HG03095 (cell line): ENCODE data around the gene SERPINB6.
A peak's percentile ranks its signal among the peaks of the same experiment; 100 is the strongest.
"Not testable (repeated sequence)": the region's sequence is repeated elsewhere in the genome, so short reads cannot be mapped to it uniquely, and the experiment has no call there.

Source experiments
- ATAC-seq: cut with Tn5 transposase; IDR thresholded peaks from one replicate; pipeline ENCODE4 v1.9.1; 2021; ENCODE audit warnings: moderate library complexity; ENCODE audit not compliant: unreplicated experiment

The SERPINB6 gene

GRCh38 chr6:2959909-2960719 lies 11.3 kb downstream of the SERPINB6 start:
- ATAC-seq, result no peak

- ATAC-seq, result no peak
Observed at GRCh38 chr6:2958776-2959175, 12.6 kb downstream of the SERPINB6 start.

DNA sequence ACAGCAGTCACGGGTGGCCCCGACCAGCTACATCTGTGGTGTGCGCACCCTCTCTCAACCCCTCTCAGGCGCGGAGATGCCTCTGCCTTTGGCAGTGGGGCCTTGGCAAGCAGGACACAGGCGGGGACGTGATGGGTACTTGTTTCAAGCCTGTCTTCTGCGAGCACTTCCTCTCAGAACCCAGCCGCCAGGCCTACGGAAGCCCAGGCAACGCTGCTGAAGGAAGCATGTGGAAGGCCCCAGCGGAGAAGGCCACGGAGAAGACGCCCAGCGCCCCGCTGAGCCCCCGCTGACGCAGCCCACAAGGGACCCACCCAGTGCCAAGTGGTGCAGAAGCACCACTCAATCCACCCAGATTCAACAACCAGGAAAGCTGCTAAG lies 13.0 kb downstream of the SERPINB6 start:
- ATAC-seq, result no peak

- ATAC-seq, result no peak
Observed at GRCh38 chr6:2957696-2958330, 13.6 kb downstream of the SERPINB6 start.

DNA sequence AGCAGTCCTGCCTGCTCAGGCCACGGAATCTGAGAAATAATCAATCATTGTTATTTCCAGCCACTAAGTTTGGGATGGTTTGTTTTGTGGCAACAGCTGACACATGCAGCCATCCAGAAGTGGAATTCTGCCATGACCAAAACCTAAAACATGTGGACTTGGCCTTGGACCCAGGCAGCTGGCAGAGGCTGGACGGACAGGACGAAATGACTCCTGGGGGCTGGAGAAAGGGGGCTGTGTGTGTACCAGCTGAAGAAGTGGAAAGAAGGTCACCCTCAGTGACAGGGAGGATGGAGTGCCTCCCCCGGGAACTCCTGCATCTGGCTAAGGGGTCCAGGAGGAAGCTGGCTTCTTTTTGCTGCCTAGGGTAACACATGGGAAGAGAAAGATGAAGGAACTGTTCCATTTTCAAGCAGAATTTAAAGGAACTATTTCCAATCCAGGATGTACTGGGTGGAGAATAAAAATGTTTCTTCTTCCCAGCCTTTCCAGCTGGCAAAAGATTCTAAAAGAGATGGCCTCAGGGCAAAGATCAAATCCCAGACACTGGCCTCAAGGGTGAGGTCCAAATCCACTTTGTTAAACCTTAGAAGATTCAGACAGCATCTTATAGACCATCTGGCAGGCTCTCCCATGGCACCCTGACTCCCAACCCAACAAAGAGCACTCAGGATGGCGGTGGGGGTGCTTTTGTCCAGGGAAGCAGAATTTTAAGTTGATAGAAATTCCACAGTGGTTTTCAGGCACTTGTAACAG lies 14.3 kb downstream of the SERPINB6 start:
- ATAC-seq, result no peak

- ATAC-seq, result no peak
Observed at GRCh38 chr6:2953098-2953497, 18.3 kb downstream of the SERPINB6 start.

DNA sequence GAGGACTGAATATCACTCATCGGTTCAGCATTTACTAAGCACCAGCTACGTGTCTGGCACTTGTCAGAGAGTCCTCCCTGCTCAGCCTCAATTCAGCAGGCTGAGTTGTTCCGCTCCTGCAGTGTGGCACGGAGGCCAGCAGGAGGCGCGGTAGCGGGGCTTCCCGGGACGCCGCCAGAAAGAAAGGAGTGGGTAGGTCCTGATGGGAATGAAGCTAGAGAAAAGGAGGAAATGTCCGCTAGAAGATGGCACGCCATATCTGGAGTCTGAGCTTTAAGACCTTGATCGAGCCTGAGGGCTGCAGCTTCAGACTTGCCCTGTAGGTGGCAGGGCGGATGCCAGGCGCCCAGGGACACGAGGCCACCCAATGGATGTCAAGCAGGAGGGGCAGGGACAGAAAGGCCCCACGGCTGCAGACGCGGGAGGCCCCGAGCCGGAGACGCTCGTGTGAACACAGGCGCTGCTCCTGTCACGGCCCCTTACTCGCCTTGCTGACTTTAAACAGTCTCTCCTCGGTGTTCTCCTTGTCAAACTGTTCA lies 18.7 kb downstream of the SERPINB6 start:
- peak; percentile 74 for ATAC-seq

GRCh38 chr6:2951728-2952127 lies 19.6 kb downstream of the SERPINB6 start:
- no peak for ATAC-seq

DNA sequence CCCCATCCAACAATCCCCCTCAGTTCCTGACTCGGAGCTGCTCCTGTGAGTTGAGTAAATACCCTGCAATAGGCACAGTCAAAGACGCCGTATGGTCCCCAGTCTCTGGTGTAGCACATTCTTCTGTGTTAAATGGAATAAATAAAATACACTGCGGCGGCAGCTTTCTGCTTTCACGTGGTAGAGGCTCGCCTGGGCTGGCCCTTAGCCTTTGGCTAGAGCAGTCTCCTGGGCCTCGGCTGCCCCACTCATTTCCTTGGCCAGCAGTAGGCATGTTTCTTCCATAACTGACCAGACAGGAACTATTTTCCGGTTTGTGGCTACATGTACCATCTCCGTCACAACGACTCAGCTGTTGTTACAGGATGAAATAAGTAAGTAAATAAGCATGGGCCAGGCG lies 20.7 kb downstream of the SERPINB6 start:
- no peak for ATAC-seq

- no peak for ATAC-seq
Observed at GRCh38 chr6:2949536-2950083, 21.8 kb downstream of the SERPINB6 start.

GRCh38 chr6:2949121-2949520 lies 22.2 kb downstream of the SERPINB6 start:
- ATAC-seq, result no peak

- ATAC-seq, result no peak
Observed at GRCh38 chr6:2948228-2949025, 22.9 kb downstream of the SERPINB6 start.

DNA sequence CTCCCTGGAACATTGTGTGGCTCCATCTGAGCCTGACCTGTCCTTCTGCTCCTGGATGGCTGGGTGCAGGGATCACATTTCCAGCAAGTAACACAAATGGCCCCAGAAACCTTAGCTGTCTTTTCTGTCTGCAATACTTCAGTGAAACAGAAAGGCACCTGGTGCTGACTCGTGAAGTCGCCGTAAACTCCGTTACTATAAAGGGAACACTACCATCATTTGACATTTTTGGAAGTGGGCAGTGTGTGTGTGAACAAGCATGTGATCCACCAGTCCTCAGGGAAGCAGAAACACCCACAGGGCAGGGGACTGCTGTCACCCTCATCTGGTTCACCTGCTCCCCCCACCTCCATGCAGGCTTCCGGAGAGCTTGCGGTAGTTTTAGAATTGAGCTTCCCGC lies 23.9 kb downstream of the SERPINB6 start:
- ATAC-seq, result no peak

GRCh38 chr6:2945153-2945452 lies 26.3 kb downstream of the SERPINB6 start:
- no peak for ATAC-seq

DNA sequence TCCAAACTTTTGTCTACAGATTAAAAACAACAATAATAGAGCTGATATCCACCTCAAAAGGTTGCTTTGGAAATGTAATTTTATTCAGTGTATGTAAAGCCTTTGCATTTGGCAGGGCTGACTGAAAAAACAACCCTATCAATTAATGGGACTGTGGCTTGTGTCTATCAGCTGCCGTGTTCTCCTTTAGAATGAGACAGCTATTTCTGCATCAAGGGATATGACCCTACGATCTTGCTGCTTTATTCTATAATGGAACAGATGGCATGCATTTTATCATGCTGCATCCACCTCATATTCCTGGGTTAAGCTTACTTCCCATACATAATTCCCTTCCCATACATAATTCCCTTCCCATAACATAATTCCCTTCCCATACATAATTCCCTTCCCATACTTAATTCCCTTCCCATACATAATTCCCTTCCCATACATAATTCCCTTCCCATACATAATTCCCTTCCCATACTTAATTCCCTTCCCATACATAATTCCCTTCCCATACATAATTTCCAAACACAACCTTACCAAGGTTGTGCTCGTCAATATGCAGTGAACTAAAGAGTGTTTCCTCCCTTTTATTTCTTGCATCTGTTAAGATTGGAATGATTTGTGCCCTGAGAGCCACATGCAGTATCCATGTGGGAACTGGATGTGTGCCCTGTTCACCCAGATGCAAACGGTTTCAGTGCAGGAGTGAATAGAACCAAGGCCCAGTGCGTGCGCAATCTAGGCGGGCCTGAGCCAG lies 26.8 kb downstream of the SERPINB6 start:
- ATAC-seq, result no peak

- ATAC-seq, result no peak
Observed at GRCh38 chr6:2943564-2943955, 27.8 kb downstream of the SERPINB6 start.

GRCh38 chr6:2942914-2943563 lies 28.3 kb downstream of the SERPINB6 start:
- ATAC-seq, result no peak

GRCh38 chr6:2942116-2942515 lies 29.3 kb downstream of the SERPINB6 start:
- not testable (repeated sequence) for ATAC-seq

- no peak for ATAC-seq
Observed at GRCh38 chr6:2940851-2941250, 30.5 kb downstream of the SERPINB6 start.
